HG03575 (cell line): ENCODE data around the gene FER.

Source experiments
- ATAC-seq: cut with Tn5 transposase; IDR thresholded peaks from one replicate; pipeline ENCODE4 v1.9.1; 2021; ENCODE audit not compliant: unreplicated experiment, insufficient number of reproducible peaks, low FRiP score; ENCODE audit errors: extremely low read depth

FER gene

GRCh38 chr5:109234381-109234780, 486.7 kb downstream of the FER start:
- ATAC-seq, result no peak

DNA sequence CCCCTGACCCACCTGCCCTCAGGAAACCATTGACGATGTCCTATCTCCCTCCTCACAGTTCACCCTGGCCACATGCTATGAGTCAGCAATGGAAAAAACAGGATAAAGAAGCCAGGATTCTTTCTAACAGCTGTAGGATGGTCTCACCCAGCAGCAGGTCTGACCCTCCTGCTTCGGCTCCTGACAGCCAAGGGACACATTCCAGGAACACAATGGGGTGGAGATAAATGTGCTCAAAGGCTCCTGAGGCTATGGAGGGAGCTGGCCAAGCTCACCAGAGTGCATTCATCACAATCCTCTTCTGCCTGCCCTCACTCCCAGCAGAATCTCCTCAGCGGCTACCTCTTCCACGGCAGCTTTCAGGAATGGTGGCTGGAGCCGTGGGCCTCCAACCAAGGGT, 491.8 kb downstream of the FER start:
- ATAC-seq, result no peak

DNA sequence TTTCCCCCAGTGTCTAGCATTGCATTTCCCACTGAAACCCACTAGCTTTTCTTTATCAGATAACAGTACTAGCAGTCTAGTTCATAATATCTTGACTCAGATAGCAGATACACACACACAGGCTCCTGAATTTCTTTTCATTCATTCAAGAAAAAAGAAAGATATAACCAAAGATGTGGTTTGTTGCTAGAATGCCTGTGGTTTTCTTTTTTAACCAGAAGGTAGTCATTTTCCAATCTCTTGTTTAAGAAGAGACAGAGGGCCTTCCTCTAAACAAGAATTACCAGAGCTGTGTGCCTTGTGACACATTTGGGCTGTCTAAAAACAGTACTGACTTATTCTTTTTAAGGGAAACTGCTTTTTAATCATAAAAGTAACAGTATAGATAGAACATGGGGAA, 494.8 kb downstream of the FER start:
- ATAC-seq, result no peak

DNA sequence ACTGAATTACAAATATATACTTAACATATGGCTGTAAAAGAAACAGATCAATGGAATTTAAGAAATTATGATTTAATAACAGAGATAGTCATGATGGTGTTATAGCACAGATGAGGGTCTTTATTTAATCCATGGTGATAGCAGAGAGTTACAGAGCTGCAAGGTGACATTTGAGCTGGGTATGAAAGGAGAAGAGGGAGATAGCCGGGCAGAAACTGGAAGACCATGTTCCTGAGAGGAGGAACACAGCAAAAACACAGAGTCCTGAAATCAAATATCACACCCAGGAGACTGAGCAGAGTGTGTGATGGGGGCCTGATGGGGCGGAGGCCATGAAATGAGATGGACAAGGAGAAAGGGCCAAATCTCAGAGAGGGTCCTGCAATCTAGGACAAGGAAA, 498.7 kb downstream of the FER start:
- ATAC-seq, result no peak
